GM08714 (cell line): ENCODE data around the gene UBL3.
A peak's percentile ranks its signal among the peaks of the same experiment; 100 is the strongest.

Experiments used
- H3K4me3 ChIP-seq: fragments of 200-500 bp; sonication (Bioruptor generic); 2 replicates; pipeline ENCODE4 v1.5.1; 2014; ENCODE audit warnings: mild to moderate bottlenecking, low read length, inconsistent platforms
- ZNF274 ChIP-seq: IDR thresholded peaks from 2 replicates; pipeline ENCODE4 v1.6.1; 2012; ENCODE audit warnings: mild to moderate bottlenecking, low read depth, low read length

Gene UBL3

DNA sequence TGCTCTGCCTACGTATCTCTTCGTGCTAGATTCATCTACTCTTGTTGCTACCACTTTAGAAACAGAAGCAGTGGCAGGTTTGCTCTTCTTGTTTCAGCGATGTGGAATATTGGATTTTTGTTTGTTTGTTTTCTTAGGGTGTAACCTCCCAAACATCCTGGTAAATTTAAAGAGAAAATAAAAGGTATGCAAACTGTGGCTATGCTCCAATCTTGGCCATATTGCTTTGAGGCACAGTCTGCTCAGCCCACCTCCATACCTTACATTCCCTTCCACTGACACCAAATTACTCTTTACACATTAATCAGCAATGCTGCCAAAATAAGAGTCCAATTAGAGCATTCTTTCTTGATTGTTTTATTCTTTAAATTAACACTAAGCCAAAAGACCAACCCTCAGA, 25.2 kb upstream of the UBL3 start:
- no peak for TF ChIP-seq ZNF274
- no peak overlapping the region for H3K4me3 ChIP-seq

DNA sequence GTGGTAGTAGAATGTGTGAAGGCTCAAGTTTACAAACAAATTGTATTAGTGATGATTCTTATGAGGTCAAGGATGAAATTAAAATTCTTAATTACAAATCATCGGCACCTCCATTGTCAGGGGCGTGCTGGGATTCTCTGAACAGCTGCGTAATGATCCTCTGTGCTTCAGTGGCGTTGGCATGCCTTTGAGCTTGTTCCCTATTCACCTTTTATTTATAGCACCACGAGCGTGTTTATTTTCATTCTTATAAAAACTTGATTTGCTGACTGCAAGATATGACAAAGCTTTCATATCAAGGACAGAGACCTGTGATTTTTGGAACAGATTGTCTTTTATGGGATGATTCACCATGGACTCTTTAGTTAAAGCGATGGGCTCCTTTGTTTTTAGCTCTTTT, 18.2 kb upstream of the UBL3 start:
- H3K4me3 ChIP-seq = no peak overlapping the region
- TF ChIP-seq ZNF274 = no peak

DNA sequence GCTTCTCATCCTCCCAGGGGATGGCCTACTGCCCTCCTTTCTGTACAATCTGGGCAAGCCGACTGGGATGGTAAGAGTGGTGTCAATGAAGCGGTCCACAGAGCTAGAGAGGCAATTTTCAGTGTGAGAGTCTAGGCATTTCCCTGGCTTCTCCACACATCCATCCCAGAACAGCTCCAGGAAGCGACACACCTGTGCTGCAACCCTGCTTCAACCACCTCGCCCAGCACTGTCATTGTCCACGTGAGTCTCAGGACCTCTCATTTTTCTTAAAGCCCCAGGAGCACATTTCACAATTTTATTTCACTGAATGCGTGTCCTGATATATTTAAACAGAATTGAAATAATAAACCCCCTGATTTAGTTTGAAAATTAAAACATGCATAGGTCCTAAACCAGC, 15.5 kb upstream of the UBL3 start:
- no peak for TF ChIP-seq ZNF274
- no peak overlapping the region for H3K4me3 ChIP-seq

DNA sequence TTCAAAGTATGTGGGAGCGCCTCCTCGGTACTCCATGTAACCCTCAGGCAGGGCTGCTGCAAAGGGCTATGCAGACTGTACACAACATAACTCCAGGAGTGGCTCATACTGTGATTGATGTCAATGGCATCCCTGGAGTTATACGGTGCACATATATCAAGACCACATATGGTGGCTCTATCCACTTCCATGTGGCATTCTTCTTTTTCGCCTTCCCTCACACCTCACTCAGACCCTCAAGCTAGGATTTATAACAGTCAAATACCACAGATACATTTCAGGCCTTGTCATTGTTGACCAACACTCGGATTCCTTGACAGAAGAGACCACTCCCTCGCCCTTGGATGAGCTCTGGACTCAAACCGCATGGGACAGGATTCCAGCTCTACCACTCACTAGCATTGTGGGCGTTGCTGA, 11.3 kb upstream of the UBL3 start:
- no peak for TF ChIP-seq ZNF274

DNA sequence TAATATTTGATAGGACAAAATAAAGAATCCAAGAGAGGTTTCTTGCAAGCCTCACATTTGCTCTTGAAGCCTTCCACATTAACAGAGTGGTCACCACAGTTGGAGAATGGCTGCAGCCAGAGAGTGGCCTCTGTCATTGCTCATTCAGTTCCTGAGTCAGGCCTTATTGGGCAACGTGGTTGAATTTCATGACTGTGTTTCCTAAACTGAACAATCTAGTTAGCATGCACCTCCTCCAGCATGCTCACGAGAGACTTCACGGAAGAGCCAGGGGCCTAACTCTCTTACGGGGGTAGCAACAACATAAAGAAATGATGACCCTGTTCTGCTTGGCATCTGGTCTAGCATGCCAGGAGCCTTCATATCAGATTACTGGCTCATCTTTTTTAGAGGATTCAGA, 9.6 kb upstream of the UBL3 start:
- H3K4me3 ChIP-seq = no peak overlapping the region
- TF ChIP-seq ZNF274 = no peak

More for the DNA sequence above, 11.3 kb upstream of the UBL3 start:
- H3K4me3 ChIP-seq = no peak overlapping the region

DNA sequence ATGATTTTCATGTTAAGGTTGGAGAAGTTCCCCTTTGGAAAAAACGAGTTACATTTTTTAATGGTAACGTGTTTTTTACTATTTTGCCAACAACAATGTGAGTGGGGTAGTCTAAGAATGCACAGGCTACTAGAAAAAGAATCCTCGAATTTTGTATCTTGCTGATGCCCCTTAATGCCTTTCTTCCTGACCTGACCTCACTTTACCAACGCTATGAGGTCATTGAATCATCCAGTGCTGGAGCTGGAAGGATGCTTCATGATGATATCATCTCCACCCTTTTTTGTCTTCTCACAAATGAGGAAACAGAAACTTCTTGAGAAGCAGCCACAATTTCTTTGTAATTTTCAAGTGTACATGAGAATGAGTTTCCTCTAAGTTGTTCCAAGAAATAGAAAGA, 8.2 kb upstream of the UBL3 start:
- no peak overlapping the region for H3K4me3 ChIP-seq
- TF ChIP-seq ZNF274 = no peak

DNA sequence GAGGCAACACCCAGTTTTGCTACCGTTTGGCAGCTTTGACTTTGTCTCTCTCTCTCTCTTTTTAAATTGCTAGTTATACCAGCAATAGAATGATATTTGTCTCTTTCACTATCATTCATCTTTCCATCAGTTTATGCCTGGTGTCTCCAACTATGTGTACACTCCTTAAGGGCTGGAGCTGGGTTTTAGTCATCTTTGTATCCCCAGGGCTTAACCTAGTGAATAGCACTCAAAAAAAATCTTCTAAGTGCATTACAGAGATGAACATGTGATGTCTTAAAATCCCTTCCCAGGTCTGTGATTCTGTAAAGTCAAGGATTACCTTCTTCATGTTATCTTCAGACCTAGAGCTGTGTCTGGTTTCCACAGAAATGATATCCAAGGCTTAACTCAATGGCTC, 7.8 kb upstream of the UBL3 start:
- H3K4me3 ChIP-seq = no peak overlapping the region
- no peak for TF ChIP-seq ZNF274

DNA sequence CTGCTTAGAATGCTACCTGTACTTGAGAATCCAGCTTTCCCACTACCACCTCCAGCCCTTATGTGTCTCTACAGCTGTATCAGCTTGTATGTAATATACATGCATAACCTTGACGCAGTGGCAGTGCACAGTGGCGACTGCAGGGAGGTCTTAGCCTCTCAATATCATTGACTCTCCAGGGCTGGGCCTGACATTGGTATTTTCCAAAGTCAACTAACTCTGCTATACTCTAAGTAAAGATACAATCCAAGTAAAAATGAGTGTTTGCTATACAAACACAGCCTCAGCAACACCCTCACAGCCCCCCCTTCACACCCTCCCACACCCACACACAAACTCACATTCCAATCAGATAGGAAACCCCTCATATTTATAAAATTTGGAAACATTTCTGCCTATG, 6.7 kb upstream of the UBL3 start:
- no peak for TF ChIP-seq ZNF274
- no peak overlapping the region for H3K4me3 ChIP-seq

DNA sequence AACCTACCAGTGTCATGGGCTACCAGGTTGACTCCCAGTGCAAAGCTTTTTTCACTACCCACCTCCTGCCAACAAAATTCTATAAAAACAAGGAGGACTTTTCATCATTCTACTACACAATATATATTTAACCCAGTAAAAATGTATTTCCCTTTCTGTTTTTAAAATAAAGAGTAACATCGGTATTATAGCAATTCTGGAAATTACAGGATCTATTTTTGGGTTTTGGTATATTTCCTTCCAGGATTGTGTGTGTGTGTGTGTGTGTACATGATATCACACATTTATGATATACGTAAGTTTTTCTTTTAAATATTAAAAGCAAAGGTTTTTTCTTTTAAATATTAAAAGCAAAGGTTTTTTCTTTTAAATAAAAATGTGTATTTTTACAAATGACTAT, 6.0 kb upstream of the UBL3 start:
- no peak overlapping the region for H3K4me3 ChIP-seq
- no peak for TF ChIP-seq ZNF274

DNA sequence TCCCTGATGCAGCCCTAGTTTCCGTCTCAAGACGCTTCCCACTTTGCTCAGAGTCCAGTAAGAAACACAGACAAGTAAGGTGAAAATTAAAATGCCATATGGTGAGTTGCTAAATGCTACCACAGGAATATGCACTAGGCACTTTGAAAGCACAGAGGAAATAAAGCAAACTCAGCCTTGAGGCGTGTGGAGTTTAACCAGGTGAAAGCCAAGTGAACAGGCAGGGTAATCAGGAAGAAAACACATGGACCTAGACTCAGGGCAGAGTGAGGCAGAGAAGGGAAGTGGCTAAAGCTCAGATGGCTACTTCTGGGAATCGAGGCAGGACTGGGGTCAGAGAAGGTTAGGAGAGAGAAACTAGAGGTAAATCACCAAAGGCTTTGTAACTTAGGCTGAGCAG, 5.4 kb upstream of the UBL3 start:
- H3K4me3 ChIP-seq = no peak overlapping the region
- TF ChIP-seq ZNF274 = no peak

DNA sequence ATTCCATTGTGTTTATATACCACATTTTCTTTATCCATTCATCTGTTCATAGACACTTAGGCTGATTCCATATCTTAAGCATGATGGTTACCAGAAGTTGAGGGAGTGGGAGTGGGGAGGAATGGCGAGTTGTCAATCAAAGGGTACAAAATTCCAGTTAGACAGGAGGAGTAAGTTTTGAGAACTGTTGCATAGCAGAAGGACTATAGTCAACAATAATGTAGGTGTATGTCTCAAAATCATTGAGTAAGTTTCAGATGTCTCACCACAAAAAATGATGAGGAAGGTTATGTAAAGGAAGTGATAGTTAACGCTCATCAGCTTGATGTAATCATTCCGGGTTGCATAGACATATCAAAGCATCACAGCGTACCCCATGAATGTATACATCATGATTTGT, 4.6 kb upstream of the UBL3 start:
- no peak for TF ChIP-seq ZNF274
- H3K4me3 ChIP-seq = no peak overlapping the region

DNA sequence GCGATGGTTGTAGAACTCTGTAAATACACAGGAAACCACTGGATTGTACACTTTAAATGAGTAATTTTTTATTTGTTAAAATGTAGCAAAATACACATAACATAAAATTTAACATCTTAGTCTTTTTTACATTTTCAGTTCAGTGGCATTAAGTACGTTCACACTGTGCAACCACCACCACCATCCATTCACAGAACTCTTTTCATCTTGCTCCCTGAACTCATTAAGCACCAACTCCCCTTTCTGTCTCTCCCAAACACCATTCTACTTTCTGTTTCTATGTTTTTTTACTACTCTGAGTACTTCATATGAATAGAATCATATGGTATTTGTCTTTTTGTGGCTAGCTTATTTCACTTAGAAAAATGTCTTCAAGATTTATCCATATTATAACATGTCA, 2.7 kb upstream of the UBL3 start:
- no peak for TF ChIP-seq ZNF274
- no peak overlapping the region for H3K4me3 ChIP-seq

DNA sequence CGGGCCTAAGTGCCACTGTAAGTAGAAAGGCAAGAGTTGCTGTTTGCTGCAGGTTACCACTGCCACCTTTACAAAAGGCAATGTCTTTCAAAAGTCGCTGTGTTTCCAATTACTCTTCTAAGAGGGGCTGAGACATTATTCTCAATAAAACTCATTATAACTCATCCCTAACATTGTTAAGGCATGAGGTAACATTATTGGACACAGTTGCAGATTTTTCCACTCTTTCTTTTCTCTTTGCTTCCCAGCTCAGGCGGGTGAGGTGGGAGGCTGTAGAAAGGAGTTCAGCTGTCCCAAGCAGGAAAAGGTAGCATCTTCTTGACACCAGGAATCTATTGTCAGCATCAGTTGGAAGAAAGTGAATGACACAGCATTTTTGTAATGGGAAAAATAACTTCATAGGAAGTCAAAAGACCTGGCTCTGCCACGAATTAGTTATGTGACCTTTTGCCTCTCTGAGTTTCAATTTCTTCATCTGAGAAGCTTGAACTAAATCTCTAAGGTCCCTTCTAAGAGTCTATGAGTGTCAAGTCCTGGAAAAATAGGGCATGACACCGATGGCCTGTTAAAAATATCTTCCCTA, 2.1 kb upstream of the UBL3 start:
- no peak for TF ChIP-seq ZNF274
- H3K4me3 ChIP-seq = no peak overlapping the region

DNA sequence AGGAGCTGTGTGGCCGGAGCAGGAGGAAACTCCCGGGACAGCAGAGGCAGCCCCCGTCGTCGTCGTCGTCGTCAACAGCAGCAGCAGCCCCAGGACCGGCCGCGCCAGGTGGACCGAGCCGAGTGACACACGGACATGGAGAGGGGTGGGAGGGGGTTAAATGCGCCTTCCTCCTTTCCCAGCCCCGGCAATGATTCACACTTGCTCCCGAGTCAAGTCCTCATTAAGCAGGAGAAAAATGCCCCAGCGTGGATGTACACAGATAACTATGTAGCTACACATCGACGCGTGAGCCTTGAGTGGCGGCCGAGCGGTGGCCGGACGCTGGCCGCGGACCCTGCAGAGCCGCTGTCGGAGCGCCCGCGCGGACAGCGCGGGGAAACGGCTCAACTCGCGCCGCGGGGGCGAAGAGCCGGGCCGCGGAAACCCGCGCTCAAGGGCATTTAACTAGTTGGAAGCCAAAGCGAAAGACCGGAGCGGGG, 645 bp downstream of the UBL3 start:
- H3K4me3 ChIP-seq = peak overlapping the region; percentile 81
- no peak for TF ChIP-seq ZNF274

DNA sequence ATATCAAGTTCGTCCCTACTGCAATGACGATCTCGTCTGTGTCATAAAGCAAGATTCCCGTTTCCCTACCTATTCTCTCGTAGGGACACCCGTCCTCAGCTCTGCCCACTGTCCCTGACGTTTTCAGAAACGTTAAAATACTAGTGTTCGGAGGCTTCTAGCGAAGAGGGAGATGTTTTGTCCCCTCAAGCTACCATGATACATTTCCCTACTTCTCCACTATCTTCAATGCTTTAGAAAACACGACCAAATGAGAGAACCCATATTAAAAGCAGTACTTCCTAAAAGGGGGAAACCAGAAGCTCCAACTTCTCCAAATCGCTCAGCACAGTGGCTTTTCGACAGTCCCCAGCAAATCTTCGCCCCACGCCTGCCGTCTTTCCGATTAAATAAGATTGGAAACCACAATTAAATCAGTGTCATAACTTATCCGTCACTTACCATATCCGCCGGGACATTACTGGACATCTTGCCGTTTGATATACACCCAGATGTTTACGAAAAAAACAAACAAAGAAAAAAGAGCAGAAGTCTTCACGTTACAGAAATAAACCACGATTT, 1.3 kb downstream of the UBL3 start:
- peak overlapping the region; percentile 81 for H3K4me3 ChIP-seq
- no peak for TF ChIP-seq ZNF274

DNA sequence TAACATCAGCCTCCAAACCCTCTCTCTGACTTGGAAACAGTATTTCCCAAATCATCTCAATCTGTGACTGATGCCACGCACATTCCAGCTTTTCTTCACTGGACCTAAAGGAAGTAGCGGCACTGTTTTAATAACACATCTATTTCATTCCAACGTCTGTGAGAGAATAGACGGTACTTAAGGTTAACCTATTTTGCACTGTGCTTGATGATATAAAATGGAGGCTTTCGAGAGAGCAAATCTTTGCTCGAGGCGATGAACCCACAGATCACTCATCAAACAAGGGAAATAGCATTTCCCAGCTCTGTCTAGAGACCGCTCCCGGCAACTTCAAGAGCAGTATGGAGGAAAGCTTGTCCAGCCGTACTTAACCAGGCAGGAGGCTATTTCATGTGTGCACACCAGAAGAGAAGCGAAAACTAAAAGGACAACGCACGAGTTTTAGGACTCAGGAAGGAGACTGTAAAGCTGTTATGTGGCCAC, 2.9 kb downstream of the UBL3 start:
- TF ChIP-seq ZNF274 = no peak
- H3K4me3 ChIP-seq = peak overlapping the region; percentile 81
